HG03571 (cell line): ENCODE data around the gene CSNK1E.

Source experiments
- ATAC-seq: cut with Tn5 transposase; IDR thresholded peaks from one replicate; pipeline ENCODE4 v1.9.1; 2021; ENCODE audit not compliant: unreplicated experiment

Gene CSNK1E

DNA sequence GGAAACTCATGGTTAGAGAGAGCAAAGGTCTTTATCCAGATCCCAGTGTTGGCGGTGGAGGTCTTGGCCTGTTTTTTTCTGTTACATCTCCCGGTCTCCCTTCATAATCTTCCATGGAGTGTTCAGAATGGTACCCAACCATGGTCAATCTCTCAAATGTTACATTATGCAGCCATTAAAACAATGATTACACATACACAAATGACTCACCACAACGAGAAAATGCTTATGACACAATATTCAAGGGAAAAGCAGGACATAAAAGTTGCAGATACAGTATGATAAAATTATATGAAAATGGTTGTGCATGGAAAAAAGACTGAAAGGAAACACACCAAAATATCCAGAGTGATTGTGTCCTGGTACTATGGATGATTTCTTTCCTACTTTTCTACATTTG lies 17.8 kb upstream of the CSNK1E start:
- ATAC-seq, result no peak

- ATAC-seq, result no peak
Measured at GRCh38 chr22:38327805-38328204, 10.6 kb upstream of the CSNK1E start.

- ATAC-seq, result no peak
Measured at GRCh38 chr22:38327396-38327795, 10.2 kb upstream of the CSNK1E start.

DNA sequence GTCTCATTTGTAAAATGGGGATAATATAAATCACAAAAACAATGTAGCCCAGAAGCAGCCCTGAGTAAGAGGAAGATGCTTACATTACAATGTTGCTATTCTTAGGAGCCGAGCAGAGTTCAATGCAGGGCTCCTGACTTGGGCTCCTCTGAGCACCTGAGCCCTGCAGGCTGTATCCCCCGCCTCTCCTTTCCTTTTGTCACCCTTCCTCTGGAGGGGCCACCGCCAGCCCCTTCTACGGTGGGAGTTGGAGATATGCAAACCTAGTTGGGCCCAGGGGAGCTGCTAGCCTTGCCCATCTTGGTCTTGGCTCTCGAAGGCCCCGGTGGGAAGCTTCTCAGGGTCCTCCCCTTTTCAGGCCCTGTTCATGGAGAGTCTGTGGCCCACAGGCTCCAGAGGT lies 8.4 kb upstream of the CSNK1E start:
- no peak for ATAC-seq

DNA sequence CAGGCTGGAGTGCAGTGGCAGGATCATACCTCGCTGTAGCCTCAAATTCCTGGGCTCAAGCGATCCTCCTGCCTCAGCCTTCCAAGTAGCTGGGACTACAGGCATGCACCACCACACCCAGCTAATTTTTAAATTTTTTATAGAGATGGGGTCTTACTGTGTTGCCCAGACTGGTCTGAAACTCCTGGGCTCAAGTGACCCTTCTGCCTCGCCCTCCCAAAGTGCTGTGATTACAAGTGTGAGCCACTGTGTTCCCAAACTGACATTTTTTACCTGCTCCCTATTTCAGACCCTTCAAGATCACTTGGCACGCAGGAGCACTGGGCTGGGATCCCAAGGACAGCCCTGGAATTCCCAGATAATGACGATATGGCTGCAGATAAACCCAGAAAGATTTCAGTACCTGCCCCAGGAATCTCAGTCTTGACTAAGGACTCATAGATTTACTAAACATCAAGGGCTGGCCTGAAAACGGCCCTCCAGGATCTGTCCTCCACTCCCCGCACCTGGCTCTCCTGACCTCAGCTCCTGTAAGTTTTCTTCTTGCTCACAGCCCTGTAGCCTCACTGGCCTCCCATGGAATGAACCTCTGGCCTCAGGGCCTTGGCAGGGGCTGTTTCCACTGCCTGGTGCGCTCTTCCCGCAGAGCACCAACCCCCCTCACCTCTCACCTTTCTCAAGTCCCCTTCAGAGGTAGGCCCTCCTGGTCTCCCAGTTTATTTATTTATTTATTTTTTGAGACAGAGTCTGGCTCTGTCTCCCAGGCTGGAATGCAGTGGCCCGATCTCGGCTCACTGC lies 3.6 kb upstream of the CSNK1E start:
- no peak for ATAC-seq

GRCh38 chr22:38318792-38319773 lies 1.9 kb upstream of the CSNK1E start:
- no peak for ATAC-seq

DNA sequence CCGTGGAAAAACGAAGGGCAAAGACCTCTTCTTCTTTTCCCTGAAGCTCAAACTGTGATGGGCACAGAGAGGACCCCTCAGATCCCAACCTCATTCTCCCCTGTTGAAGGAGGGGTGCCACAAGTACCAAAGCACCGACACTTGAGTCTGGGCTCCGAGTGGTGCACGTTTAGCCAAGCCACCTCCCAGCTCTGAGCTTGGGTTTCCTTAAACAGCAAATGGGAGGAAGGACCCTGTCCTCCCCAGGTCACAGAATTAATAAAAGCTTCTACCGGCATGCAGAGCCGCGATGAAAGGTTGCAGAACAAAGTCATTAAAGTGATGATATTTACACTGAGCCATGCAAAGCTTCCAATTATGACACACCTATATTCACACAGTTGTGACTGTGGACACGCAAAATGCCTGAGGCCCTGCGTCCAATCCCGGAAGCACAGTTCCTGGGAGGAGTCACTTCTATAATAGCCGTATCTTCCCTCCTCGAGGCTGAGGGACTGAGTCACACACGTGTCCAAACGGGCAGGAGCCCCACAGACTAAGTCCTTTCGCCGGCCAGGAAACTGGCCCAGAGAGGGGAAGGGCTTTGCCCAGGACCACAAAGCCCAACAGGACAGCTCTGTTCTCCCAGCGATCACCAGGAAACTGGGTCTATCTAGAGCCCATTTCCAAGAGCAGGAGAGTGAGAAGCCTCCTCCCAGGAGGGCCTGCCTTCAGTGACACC lies 922 bp upstream of the CSNK1E start:
- ATAC-seq, result no peak

DNA sequence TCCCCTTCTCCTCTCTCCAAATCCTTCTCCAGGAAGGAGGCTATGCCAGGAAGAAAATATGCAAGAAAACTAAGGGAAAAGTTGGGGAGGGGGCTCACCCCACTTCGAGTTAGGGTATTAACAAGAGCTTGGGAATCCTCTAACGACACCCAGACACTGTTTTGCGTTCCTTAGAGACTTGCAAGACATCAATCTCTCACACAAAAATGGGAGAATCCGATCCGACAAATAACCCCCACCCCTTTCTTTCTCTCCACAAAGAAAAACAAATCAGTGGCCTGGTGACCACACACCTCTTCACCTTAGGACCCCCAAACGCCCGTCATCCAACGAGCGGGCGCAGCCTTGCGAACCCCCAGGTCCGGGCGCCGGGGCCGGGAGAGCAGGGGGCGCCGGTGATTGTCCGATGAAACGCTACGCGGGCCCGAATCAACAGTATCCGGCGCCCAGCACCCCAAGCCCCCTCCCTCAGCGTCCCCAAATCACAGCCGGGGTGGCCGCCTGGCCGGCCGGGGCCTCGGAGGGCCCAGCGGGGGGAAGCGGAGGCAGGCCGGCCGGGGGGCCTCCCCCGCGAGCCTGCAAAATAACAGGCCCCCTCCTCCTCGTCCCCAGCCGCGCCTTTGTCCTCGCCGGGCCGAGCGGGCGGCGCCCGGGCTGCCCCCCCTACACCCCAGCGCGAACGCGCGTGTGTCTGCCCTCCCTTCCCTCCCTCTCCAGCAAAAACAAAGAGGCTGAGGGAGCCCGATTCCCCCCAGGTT lies 690 bp downstream of the CSNK1E start:
- ATAC-seq, result no peak

GRCh38 chr22:38315823-38316363 lies 1.3 kb downstream of the CSNK1E start:
- ATAC-seq, result no peak

DNA sequence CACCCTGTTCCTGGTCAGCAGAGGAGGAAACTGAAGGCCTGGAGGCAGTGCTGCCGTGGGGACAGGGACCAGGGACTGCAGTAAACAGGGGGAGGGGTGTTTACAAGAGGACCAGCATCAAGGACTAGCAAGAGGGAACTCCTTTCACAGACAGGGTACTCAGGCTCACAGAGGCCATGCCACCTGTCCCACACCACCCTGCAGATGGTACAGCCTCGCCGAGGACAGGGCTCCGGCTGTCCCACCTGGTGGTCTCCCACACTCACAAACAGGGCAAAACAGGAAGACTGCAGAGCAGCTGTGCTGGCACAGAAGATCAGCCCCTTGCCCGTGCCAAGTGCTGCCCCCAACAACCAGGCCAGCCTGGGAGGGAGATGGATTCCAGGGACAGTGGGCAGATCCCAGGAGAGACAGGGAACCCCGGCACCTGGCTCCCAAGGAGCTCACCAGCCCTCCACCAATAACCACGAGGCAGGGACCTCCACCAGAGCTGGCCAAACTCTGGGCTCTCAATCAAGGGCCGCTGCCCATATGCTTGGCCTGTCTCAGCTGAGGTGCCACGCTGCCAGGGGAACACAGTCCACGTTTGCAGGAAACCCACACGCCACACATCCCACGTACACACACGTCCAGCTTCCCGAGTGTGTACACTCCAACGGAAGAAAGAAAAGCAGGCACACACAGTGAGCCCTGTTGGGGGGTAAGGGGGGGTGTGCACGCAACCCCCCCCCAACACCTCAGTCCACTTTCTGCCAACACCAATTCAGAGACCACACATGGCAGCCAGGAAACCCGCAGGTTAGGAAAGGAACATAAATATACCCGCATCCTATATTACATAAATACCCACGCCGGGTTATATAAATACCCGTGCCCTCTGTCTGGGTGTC lies 2.1 kb downstream of the CSNK1E start:
- no peak for ATAC-seq

DNA sequence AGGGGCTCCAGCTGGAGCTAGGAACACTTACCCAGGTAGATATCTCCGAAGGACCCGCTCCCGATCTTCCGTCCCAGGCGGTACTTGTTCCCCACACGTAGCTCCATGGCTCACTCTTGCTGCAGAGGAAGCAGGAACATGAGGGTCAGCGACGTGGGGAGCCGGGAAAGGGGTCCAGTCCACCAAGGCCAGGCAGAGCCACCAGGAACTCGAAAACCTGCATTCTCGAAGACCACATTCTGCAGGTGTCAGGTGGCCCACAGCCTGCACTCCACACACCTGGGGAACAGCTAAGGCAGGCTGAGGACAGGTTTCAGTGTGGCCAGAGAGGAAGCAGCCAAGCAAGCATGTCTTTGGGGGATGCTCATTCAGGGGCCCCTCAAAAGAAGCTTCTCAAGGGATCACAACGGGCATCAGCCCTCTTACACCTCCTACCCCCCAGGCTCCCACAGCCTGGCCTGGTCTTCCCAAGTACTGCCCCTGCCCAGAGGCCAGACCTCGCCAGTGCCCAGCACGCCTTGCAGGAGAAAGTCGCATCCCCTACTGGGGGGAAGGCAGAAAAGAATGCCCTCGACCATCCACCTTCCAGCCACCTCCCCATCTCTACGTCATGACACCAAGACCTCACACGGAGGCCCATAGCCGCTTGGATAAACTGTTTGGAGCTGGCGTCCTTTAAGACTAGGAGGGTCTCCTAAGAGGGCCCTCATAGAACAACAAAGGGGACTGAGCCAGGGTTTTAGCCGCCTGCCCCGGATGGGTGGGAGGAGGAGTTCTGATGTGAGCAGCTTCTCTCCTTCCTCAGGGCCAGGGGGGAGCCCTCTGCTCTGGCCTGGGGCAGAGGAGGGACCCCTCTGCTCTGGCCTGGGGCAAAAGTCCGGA lies 2.9 kb downstream of the CSNK1E start:
- ATAC-seq, result no peak

GRCh38 chr22:38313384-38313955 lies 3.8 kb downstream of the CSNK1E start:
- ATAC-seq, result no peak

GRCh38 chr22:38312261-38312800 lies 4.9 kb downstream of the CSNK1E start:
- ATAC-seq, result no peak

DNA sequence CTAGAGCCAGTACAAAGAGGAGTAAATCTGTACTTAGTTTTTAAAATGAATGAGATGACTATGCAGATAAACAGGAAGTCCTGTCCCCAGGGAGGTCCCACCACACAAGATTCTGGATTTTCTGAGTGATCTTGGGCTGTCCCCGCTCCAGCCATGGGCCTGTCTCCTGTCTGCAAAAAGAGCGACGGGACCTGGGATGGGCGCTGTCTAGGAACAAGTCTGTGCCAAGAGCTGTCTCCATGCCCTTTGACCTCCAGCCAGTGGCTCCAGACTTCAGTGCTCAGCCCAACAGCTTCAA lies 6.0 kb downstream of the CSNK1E start:
- no peak for ATAC-seq

GRCh38 chr22:38310518-38311322 lies 6.5 kb downstream of the CSNK1E start:
- no peak for ATAC-seq

GRCh38 chr22:38309614-38310517 lies 7.4 kb downstream of the CSNK1E start:
- ATAC-seq, result no peak
